ENCODE results near the gene TIFAB.

TIFAB gene

GRCh38 chr5:135491552-135492318 is 39.6 kb upstream of the TIFAB start:
- Histone ChIP-seq H3F3A (ENCODE audit: insufficient read depth, low read length) (no peaks in the 10 kb centered on the region), H3K9ac (ENCODE audit: low read length) (no peak overlapping the region), H4K20me1 (ENCODE audit: insufficient read depth, low read length) (no peaks in the 10 kb centered on the region), H3K79me2 (ENCODE audit: insufficient read depth, low read length) (no peaks in the 10 kb centered on the region), H3K4me1 (ENCODE audit: insufficient read depth, low read length, severe bottlenecking) (no peaks in the 10 kb centered on the region), H2AFZ (ENCODE audit: low read length) (no peak overlapping the region), H3K36me3 (ENCODE audit: insufficient read depth, low read length) (no peaks in the 10 kb centered on the region), H3K9me3 (ENCODE audit: low read length) (no peaks in the 10 kb centered on the region), H3K9me2 (ENCODE audit: low read depth, low read length) (no peaks in the 10 kb centered on the region), H3K4me3 (ENCODE audit: low read depth, low read length, poor library complexity, severe bottlenecking) (no peak overlapping the region), H3K27ac (ENCODE audit: low read depth, low read length, poor library complexity, severe bottlenecking) (no peak overlapping the region), H3K4me2 (ENCODE audit: low read length) (no peak overlapping the region), H3K27me3 (ENCODE audit: insufficient read depth, low read length) (no peaks in the 10 kb centered on the region)
- no peak for TF ChIP-seq EZH2 (IDR thresholded peaks at IDR 0.05; ENCODE audit: borderline replicate concordance, low read length)
- no peak for TF ChIP-seq CTCF (IDR thresholded peaks at IDR 0.05; ENCODE audit: low read length)

- H2AFZ ChIP-seq (ENCODE audit: low read length) = no peak overlapping the region
- H3K36me3 ChIP-seq (ENCODE audit: insufficient read depth, low read length) = no peaks in the 10 kb centered on the region
- H4K20me1 ChIP-seq (ENCODE audit: insufficient read depth, low read length) = no peaks in the 10 kb centered on the region
- H3F3A ChIP-seq (ENCODE audit: insufficient read depth, low read length) = no peaks in the 10 kb centered on the region
- H3K4me2 ChIP-seq (ENCODE audit: low read length) = no peak overlapping the region
- no peak overlapping the region for H3K4me3 ChIP-seq (ENCODE audit: low read depth, low read length, poor library complexity, severe bottlenecking)
- no peaks in the 10 kb centered on the region for H3K9me2 ChIP-seq (ENCODE audit: low read depth, low read length)
- H3K9me3 ChIP-seq (ENCODE audit: low read length) = no peaks in the 10 kb centered on the region
- H3K9ac ChIP-seq (ENCODE audit: low read length) = no peak overlapping the region
- no peak overlapping the region for H3K27ac ChIP-seq (ENCODE audit: low read depth, low read length, poor library complexity, severe bottlenecking)
- H3K79me2 ChIP-seq (ENCODE audit: insufficient read depth, low read length) = no peaks in the 10 kb centered on the region
- no peaks in the 10 kb centered on the region for H3K27me3 ChIP-seq (ENCODE audit: insufficient read depth, low read length)
- H3K4me1 ChIP-seq (ENCODE audit: insufficient read depth, low read length, severe bottlenecking) = no peaks in the 10 kb centered on the region
- TF ChIP-seq CTCF (IDR thresholded peaks at IDR 0.05; ENCODE audit: low read length) (no peak), EZH2 (IDR thresholded peaks at IDR 0.05; ENCODE audit: borderline replicate concordance, low read length) (no peak)
These were observed 38.9 kb upstream of the TIFAB start for GRCh38 chr5:135491038-135491551.

- no peak for TF ChIP-seq EZH2 (IDR thresholded peaks at IDR 0.05; ENCODE audit: borderline replicate concordance, low read length)
- Histone ChIP-seq H3K79me2 (ENCODE audit: insufficient read depth, low read length) (no peaks in the 10 kb centered on the region), H3K4me1 (ENCODE audit: insufficient read depth, low read length, severe bottlenecking) (no peaks in the 10 kb centered on the region), H4K20me1 (ENCODE audit: insufficient read depth, low read length) (no peaks in the 10 kb centered on the region), H3K27me3 (ENCODE audit: insufficient read depth, low read length) (no peaks in the 10 kb centered on the region), H3K4me2 (ENCODE audit: low read length) (no peak overlapping the region), H2AFZ (ENCODE audit: low read length) (no peak overlapping the region), H3K4me3 (ENCODE audit: low read depth, low read length, poor library complexity, severe bottlenecking) (no peak overlapping the region), H3F3A (ENCODE audit: insufficient read depth, low read length) (no peaks in the 10 kb centered on the region), H3K9me3 (ENCODE audit: low read length) (no peaks in the 10 kb centered on the region), H3K9ac (ENCODE audit: low read length) (no peak overlapping the region), H3K36me3 (ENCODE audit: insufficient read depth, low read length) (no peaks in the 10 kb centered on the region), H3K9me2 (ENCODE audit: low read depth, low read length) (no peaks in the 10 kb centered on the region), H3K27ac (ENCODE audit: low read depth, low read length, poor library complexity, severe bottlenecking) (no peak overlapping the region)
These were observed 38.3 kb upstream of the TIFAB start for GRCh38 chr5:135490245-135491037.

Data from OCI-LY1 (cell line).